IMR-90 (cell line): Measurements from ENCODE around the gene HSFX4. TPM values are rescaled to one million over a fixed set of nuclear protein-coding genes. Genes with fewer than 3 reads are reported as not detected.
"Not testable (repeated sequence)": the region's sequence is repeated elsewhere in the genome, so short reads cannot be mapped to it uniquely, and the experiment has no call there.

Source experiments
- ATAC-seq: fragments of 200-7000 bp; cut with Tn5 transposase; 2 replicates; pipeline ENCODE4 v1.9.1; 2020; ENCODE audit warnings: low read depth, mild to moderate bottlenecking, moderate library complexity
- Bru-seq: library from RNA; stranded (reverse); fragments of 400-500 nt; gene quantifications from one replicate; lab custom pipeline; 2021; lab: Mats Ljungman, UMichigan
- BruChase-seq, 2 experiments: library from RNA; stranded (reverse); fragments of 400-500 nt; gene quantifications; one replicate each; lab custom pipeline; 2021; lab: Mats Ljungman, UMichigan
- BruUV-seq: library from RNA; stranded (reverse); fragments of 400-500 nt; replicated peaks from 2 replicates; lab custom pipeline; 2021; lab: Mats Ljungman, UMichigan
- CTCF ChIA-PET: fragments of 300-600 bp; formaldehyde crosslinking; extraction: SDS; loops from one replicate; lab custom pipeline; 2021; ENCODE audit warnings: antibody characterized with exemption; lab: Yijun Ruan, JAX
- POLR2A ChIA-PET: fragments of 300-600 bp; sonication (Branson Sonifier 250); formaldehyde crosslinking; loops from one replicate; lab custom pipeline; 2022; ENCODE audit warnings: antibody characterized with exemption; ENCODE audit not compliant: unreplicated experiment; lab: Charles Lee
- DNase-seq: peaks from one replicate; pipeline ENCODE4 v3.0.0; 2013
- H2AFZ ChIP-seq: replicated peaks from 2 replicates; pipeline ENCODE3; 2013; ENCODE audit warnings: low read length, mild to moderate bottlenecking; ENCODE audit not compliant: poor library complexity
- H2AK5ac ChIP-seq: 2 replicates; pipeline ENCODE4 v1.6.1; 2013; ENCODE audit warnings: low read depth, low read length, inconsistent platforms
- H2AK9ac ChIP-seq: replicated peaks from 2 replicates; pipeline ENCODE3; 2013; ENCODE audit warnings: mild to moderate bottlenecking, low read depth, low read length, moderate library complexity; ENCODE audit not compliant: poor library complexity
- H2BK120ac ChIP-seq: 2 replicates; pipeline ENCODE4 v1.6.1; 2013; ENCODE audit warnings: low read depth, low read length, inconsistent platforms
- H2BK15ac ChIP-seq: 3 replicates; pipeline ENCODE4 v1.6.1; 2013; ENCODE audit warnings: low read depth, low read length, inconsistent platforms
- H2BK20ac ChIP-seq: 2 replicates; pipeline ENCODE4 v1.6.1; 2013; ENCODE audit warnings: low read depth, mild to moderate bottlenecking, inconsistent platforms, low read length, moderate library complexity
- H2BK5ac ChIP-seq: 2 replicates; pipeline ENCODE4 v1.6.1; 2013; ENCODE audit warnings: mild to moderate bottlenecking, low read depth, low read length, inconsistent platforms; ENCODE audit not compliant: poor library complexity, severe bottlenecking
- H3K14ac ChIP-seq: replicated peaks from 2 replicates; pipeline ENCODE4 v1.6.1; 2013; ENCODE audit warnings: low read depth, low read length, inconsistent platforms
- H3K18ac ChIP-seq: 2 replicates; pipeline ENCODE4 v1.6.1; 2013; ENCODE audit warnings: low read depth, low read length, control low read depth
- H3K23ac ChIP-seq: 2 replicates; pipeline ENCODE4 v1.6.1; 2013; ENCODE audit warnings: low read depth, low read length, inconsistent platforms
- H3K27ac ChIP-seq: 2 replicates; pipeline ENCODE4 v1.5.1; 2013; ENCODE audit warnings: mild to moderate bottlenecking, control low read depth, low read length; ENCODE audit not compliant: insufficient read depth
- H3K27me3 ChIP-seq: 2 replicates; pipeline ENCODE4 v1.6.1; 2013; ENCODE audit warnings: low read length; ENCODE audit not compliant: control insufficient read depth, insufficient read depth
- H3K36me3 ChIP-seq: 2 replicates; pipeline ENCODE4 v1.6.1; 2013; ENCODE audit warnings: low read length, mixed read lengths; ENCODE audit not compliant: control insufficient read depth, insufficient read depth
- H3K4ac ChIP-seq: 2 replicates; pipeline ENCODE4 v1.6.1; 2013; ENCODE audit warnings: low read depth, low read length, inconsistent platforms
- H3K4me1 ChIP-seq: 2 replicates; pipeline ENCODE4 v1.6.1; 2013; ENCODE audit warnings: low read length, mixed read lengths; ENCODE audit not compliant: control insufficient read depth, insufficient read depth
- H3K4me2 ChIP-seq: 2 replicates; pipeline ENCODE4 v1.6.1; 2013; ENCODE audit warnings: low read depth, mild to moderate bottlenecking, control low read depth, low read length, moderate library complexity
- H3K4me3 ChIP-seq: 2 replicates; pipeline ENCODE4 v1.5.1; 2013; ENCODE audit warnings: low read depth, mild to moderate bottlenecking, control low read depth, low read length, moderate library complexity; ENCODE audit not compliant: insufficient read depth
- H3K56ac ChIP-seq: 2 replicates; pipeline ENCODE4 v1.6.1; 2013; ENCODE audit warnings: low read length, inconsistent platforms; ENCODE audit not compliant: insufficient read depth; ENCODE audit errors: extremely low read depth
- H3K79me1 ChIP-seq, 2 experiments: 2 replicates each; pipeline ENCODE4 v1.6.1; 2013; ENCODE audit warnings: low read length in 2 of 2, inconsistent platforms in 1 of 2, low read depth in 1 of 2
- H3K9ac ChIP-seq: 2 replicates; pipeline ENCODE4 v1.6.1; 2013; ENCODE audit warnings: low read depth, low read length, control low read depth
- H3K9me1 ChIP-seq: 2 replicates; pipeline ENCODE4 v1.6.1; 2013; ENCODE audit warnings: low read length, inconsistent platforms; ENCODE audit not compliant: insufficient read depth
- H3K9me3 ChIP-seq: 2 replicates; pipeline ENCODE4 v1.6.1; 2013; ENCODE audit warnings: low read length; ENCODE audit not compliant: control insufficient read depth, insufficient read depth
- H4K20me1 ChIP-seq: 2 replicates; pipeline ENCODE4 v1.6.1; 2013; ENCODE audit warnings: low read length, inconsistent platforms; ENCODE audit not compliant: insufficient read depth
- H4K5ac ChIP-seq: 2 replicates; pipeline ENCODE4 v1.6.1; 2013; ENCODE audit warnings: mild to moderate bottlenecking, low read depth, low read length, control low read depth
- H4K8ac ChIP-seq, 2 experiments: 2 replicates each; pipeline ENCODE4 v1.6.1; 2013; ENCODE audit warnings: low read depth in 2 of 2, low read length in 2 of 2, control low read depth in 1 of 2, inconsistent platforms in 1 of 2
- H4K91ac ChIP-seq: 2 replicates; pipeline ENCODE4 v1.6.1; 2013; ENCODE audit warnings: low read depth, low read length, inconsistent platforms; ENCODE audit not compliant: insufficient read depth
- whole genome bisulfite sequencing, 2 experiments: methylation state at CpG; one replicate each; pipeline versions ENCODE4 v1.1.5 to v1.1.7; 2013; ENCODE audit warnings: missing lambda C conversion rate in 2 of 2; ENCODE audit not compliant: insufficient read length in 1 of 2; ENCODE audit errors: extremely low coverage in 2 of 2; 5-methylcytosine and 5-hydroxymethylcytosine counted together
- dilution Hi-C: fragments of 300-500 bp; cut with HindIII; formaldehyde crosslinking; loops from one replicate; pipeline ENCODE4 v1.14.3; 2018; ENCODE audit warnings: low sequenced_read_pairs; ENCODE audit not compliant: unreplicated experiment
- in situ Hi-C: fragments of 300-500 bp; cut with MboI; formaldehyde crosslinking; loops from 3 replicates; pipeline ENCODE4 v1.14.3; 2019; ENCODE audit warnings: low sequenced_read_pairs, inconsistent platforms, mixed read lengths
- intact Hi-C: fragments of 100-400 bp; cut with micrococcal nuclease; formaldehyde crosslinking; loops from 2 replicates; pipeline ENCODE4 v1.10.0; 2022
- long read RNA-seq: library from polyadenylated mRNA; unstranded; transcript quantifications from one replicate; pipeline ENCODE4 v2.0.0, GENCODE V29; 2021; ENCODE audit not compliant: unreplicated experiment
- polyA plus RNA-seq, 3 experiments: library from polyadenylated mRNA; depleted of rRNA; stranded (reverse); fragments of >200 nt; gene quantifications; 2 replicates each; pipeline ENCODE4 v1.2.3, GENCODE V29; 2012; ENCODE audit warnings: low replicate concordance in 1 of 3
- total RNA-seq: library from RNA; depleted of rRNA; stranded (reverse); fragments of >200 nt; gene quantifications from 2 replicates; pipeline ENCODE4 v1.2.3, GENCODE V29; 2012; rRNA removed

HSFX4 gene, protein sequence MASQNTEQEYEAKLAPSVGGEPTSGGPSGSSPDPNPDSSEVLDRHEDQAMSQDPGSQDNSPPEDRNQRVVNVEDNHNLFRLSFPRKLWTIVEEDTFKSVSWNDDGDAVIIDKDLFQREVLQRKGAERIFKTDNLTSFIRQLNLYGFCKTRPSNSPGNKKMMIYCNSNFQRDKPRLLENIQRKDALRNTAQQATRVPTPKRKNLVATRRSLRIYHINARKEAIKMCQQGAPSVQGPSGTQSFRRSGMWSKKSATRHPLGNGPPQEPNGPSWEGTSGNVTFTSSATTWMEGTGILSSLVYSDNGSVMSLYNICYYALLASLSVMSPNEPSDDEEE
- total RNA-seq (not detected in 2 replicates), polyA plus RNA-seq (2012; rRNA removed) (not detected in 2 replicates), Bru-seq, nascent RNA (not detected), BruChase-seq, experiment 1, labeled RNA remaining after a 6-hour chase (not detected), BruChase-seq, experiment 2, labeled RNA remaining after a 2-hour chase (not detected)
- not detected in 2 replicates for polyA plus RNA-seq (2012; cell fraction: cytosol; rRNA removed)
- not detected in 2 replicates for polyA plus RNA-seq (2012; cell fraction: nucleus; rRNA removed; ENCODE audit: low replicate concordance)
- long read RNA-seq, partial matches to known transcripts, result 0 of 1 reads
- long read RNA-seq, other reads (novel, unspliced or antisense), result 1 of 1 reads

DNA sequence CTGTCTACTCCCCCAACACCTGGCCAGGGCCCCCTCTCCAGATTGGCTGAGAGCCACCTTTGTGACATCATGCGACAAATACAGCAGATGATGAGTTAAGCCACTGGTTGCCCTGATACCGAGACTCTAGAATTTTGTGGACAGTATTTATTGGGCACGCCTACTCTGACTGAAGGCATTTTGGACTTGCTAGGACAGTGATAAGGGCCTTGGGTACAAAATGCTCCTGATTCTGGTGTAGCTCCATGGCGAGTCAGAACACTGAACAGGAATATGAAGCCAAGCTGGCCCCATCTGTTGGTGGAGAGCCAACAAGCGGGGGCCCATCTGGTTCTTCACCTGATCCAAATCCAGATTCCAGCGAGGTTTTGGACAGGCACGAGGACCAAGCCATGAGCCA lies at the start of gene HSFX4:
Gene HSFX4 (plus strand): TSS at position 174 of the 400 bp plus-strand sequence. CDS start 72 bp downstream, at position 246.
- BruUV-seq, result not testable (repeated sequence)

More for the DNA sequence above, at the start of gene HSFX4:
- intact Hi-C loops, H4K5ac ChIP-seq, H3K4me3 ChIP-seq, H2BK120ac ChIP-seq, H3K79me1 ChIP-seq, H3K4ac ChIP-seq, H2AK5ac ChIP-seq, H4K20me1 ChIP-seq, H3K4me1 ChIP-seq, POLR2A ChIA-PET, H4K91ac ChIP-seq, H3K9me1 ChIP-seq, dilution Hi-C loops, H3K9me3 ChIP-seq, H3K27me3 ChIP-seq, DNase-seq, in situ Hi-C loops, H2AK9ac ChIP-seq, H3K18ac ChIP-seq, H2BK15ac ChIP-seq, H2BK20ac ChIP-seq, H4K8ac ChIP-seq, CTCF ChIA-PET, H3K23ac ChIP-seq, ATAC-seq, H3K14ac ChIP-seq, H3K36me3 ChIP-seq, H3K56ac ChIP-seq, H2BK5ac ChIP-seq, H3K27ac ChIP-seq, H3K4me2 ChIP-seq, H3K9ac ChIP-seq, H2AFZ ChIP-seq: not testable (repeated sequence)
- WGBS, 2 experiments, result no CpG with 5 or more reads among the region's 7 CpGs
